ENCODE measurements around the gene C9orf85.

DNA sequence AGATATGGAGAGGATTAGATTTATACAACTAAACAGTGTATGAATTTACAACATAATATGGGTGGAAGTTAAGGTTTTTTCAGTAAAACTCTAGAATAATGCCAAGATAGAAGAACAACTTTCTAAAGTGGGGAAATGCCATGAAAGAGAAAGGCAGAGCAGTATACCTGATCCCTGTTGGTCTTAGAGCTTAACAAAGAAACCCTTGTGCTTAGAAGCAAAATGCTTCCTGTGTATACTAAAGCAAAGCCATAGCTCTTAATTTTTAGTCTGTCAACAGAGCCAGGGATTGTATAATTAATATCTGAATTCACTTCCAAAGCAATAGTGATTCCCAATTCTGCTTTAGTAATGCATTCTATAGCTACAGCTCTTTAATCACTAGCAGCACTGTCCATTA lies 14.4 kb downstream of the C9orf85 start:
- TF ChIP-seq, protein P1, sequence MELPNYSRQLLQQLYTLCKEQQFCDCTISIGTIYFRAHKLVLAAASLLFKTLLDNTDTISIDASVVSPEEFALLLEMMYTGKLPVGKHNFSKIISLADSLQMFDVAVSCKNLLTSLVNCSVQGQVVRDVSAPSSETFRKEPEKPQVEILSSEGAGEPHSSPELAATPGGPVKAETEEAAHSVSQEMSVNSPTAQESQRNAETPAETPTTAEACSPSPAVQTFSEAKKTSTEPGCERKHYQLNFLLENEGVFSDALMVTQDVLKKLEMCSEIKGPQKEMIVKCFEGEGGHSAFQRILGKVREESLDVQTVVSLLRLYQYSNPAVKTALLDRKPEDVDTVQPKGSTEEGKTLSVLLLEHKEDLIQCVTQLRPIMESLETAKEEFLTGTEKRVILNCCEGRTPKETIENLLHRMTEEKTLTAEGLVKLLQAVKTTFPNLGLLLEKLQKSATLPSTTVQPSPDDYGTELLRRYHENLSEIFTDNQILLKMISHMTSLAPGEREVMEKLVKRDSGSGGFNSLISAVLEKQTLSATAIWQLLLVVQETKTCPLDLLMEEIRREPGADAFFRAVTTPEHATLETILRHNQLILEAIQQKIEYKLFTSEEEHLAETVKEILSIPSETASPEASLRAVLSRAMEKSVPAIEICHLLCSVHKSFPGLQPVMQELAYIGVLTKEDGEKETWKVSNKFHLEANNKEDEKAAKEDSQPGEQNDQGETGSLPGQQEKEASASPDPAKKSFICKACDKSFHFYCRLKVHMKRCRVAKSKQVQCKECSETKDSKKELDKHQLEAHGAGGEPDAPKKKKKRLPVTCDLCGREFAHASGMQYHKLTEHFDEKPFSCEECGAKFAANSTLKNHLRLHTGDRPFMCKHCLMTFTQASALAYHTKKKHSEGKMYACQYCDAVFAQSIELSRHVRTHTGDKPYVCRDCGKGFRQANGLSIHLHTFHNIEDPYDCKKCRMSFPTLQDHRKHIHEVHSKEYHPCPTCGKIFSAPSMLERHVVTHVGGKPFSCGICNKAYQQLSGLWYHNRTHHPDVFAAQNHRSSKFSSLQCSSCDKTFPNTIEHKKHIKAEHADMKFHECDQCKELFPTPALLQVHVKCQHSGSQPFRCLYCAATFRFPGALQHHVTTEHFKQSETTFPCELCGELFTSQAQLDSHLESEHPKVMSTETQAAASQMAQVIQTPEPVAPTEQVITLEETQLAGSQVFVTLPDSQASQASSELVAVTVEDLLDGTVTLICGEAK (IDR thresholded peaks at IDR 0.05; ENCODE audit: borderline replicate concordance) = no peak
- TF ChIP-seq POLR2AphosphoS5 (IDR thresholded peaks at IDR 0.05; ENCODE audit: low read length) (no peak), DPF2 (IDR thresholded peaks at IDR 0.05) (no peak), SMC3 (IDR thresholded peaks at IDR 0.05; ENCODE audit: borderline replicate concordance, low read length) (no peak), TCF3 (IDR thresholded peaks at IDR 0.05; ENCODE audit: borderline replicate concordance, insufficient read depth, low read depth, low read length) (no peak), YY1 (IDR thresholded peaks at IDR 0.05; ENCODE audit: low read depth, low read length) (no peak)
